Measurements from ENCODE around the gene PDK1.

DNA sequence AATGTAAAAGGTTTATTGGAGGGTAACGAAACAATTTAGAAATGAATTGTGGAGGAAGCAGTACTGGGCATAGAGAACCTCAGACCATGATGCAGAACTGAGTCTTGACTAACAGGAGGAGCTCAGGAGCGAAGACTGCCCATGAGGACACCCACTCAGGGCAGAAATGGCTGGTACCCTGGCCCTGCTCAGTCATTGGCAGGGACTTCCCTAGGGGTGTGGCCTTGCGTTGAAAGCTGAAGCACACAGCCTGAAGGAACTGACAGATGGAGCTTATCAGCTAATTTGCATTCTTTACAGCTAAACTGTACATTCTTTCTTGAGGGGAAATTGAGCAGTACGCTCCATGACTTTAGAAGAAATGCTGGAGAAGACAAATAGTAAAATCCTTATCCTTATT lies 57.1 kb downstream of the PDK1 start:
- TF ChIP-seq, protein P1, sequence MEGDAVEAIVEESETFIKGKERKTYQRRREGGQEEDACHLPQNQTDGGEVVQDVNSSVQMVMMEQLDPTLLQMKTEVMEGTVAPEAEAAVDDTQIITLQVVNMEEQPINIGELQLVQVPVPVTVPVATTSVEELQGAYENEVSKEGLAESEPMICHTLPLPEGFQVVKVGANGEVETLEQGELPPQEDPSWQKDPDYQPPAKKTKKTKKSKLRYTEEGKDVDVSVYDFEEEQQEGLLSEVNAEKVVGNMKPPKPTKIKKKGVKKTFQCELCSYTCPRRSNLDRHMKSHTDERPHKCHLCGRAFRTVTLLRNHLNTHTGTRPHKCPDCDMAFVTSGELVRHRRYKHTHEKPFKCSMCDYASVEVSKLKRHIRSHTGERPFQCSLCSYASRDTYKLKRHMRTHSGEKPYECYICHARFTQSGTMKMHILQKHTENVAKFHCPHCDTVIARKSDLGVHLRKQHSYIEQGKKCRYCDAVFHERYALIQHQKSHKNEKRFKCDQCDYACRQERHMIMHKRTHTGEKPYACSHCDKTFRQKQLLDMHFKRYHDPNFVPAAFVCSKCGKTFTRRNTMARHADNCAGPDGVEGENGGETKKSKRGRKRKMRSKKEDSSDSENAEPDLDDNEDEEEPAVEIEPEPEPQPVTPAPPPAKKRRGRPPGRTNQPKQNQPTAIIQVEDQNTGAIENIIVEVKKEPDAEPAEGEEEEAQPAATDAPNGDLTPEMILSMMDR (IDR thresholded peaks at IDR 0.05 in 8 of 11, conservative IDR thresholded peaks at IDR 0.05 in 3 of 11): no peak
- no peak for TF ChIP-seq POLR2A (IDR thresholded peaks at IDR 0.05)

Data from spleen (tissue), 7 donors.